GM21423 (cell line): Measurements from ENCODE around the gene RNF138.
"Not testable (repeated sequence)": the region's sequence is repeated elsewhere in the genome, so short reads cannot be mapped to it uniquely, and the experiment has no call there.

Experiments used
- ATAC-seq: cut with Tn5 transposase; IDR thresholded peaks from one replicate; pipeline ENCODE4 v1.9.1; 2021; ENCODE audit warnings: mild to moderate bottlenecking, moderate library complexity; ENCODE audit not compliant: unreplicated experiment

Gene RNF138

GRCh38 chr18:32167980-32168730 is 76.5 kb downstream of the RNF138 start:
- no peak for ATAC-seq

DNA sequence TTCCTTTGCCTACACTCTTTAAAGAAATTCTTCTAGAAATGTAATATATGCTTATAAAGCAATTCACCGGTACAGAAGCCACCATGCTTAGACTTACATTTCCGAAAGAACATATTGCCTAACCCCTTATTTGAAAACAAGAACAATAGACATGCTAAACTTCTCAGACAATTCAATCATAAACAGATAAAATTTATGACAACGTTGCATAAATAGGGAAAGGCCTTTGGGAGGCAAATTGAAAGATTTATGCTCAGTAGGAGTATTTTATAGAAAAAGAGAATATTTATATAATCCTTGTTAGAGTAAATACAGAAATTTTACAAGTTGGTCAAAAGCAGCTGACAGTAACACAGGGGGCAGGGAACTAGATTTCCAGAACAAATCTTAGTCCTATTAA is 82.0 kb downstream of the RNF138 start:
- no peak for ATAC-seq

DNA sequence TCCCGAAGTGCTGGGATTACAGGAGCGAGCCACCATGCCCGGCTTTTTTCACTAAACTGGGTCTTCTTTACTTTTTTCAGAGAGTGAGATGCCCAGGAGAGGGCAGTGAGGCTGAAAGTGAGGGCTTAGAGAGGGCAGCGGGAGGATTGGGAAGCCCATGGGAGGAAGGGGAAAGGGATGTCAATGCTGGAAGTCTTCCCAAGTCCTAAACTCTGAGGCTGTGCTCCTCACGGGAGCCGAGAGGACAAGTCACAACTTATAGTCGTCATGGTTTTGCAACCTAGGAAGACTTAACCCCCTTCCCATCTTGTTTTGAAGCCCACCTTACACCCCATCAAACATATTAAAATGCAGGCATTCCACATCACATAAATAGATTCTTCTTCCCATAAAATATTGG is 83.0 kb downstream of the RNF138 start:
- no peak for ATAC-seq

DNA sequence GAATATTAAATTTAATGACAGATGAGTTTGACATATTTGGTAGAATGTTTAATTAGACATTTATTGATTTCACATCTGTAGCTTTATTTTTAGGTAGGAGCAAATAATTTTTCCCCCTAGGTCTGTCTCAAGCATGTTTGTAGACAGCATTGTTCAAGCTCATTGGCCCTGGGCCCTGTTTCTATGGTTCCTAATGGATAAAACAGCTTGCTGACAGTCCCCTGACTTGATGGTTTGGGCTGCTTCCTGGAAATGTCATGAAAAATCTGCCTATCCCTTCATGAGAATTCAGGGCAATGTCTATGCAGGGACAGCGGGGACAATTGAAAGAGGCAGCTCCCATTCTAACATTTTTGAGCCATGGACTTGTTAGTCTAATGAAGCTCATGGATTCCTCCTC is 83.6 kb downstream of the RNF138 start:
- no peak for ATAC-seq

GRCh38 chr18:32176745-32177144 is 85.1 kb downstream of the RNF138 start:
- ATAC-seq = not testable (repeated sequence)

DNA sequence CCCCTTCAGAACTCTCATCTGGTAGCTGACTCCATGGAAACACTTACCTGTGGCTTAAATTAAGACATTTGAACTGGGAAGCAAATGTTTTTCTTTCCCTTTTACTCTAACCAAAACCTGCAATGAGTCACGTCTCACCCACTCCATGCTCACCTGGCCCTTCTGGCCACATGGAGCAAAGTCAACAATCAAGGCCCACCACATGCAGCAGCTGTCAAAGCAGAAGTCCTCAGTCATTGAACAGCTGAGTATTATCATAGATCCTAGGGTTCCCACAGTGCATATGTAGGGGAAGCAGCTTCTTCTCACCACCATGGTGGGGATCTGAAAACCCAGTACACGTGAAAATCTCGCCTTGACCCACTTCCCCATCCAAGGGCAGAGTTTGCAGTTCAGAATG is 85.9 kb downstream of the RNF138 start:
- ATAC-seq = no peak
